8988T (cell line): ENCODE results near the gene NRP2.

ENCODE experiments used
- DNase-seq: peaks from one replicate; pipeline ENCODE4 v3.0.0; 2011

The NRP2 gene

GRCh38 chr2:205687641-205687956 is 5.3 kb downstream of the NRP2 start:
- DNase-seq: no peak

DNA sequence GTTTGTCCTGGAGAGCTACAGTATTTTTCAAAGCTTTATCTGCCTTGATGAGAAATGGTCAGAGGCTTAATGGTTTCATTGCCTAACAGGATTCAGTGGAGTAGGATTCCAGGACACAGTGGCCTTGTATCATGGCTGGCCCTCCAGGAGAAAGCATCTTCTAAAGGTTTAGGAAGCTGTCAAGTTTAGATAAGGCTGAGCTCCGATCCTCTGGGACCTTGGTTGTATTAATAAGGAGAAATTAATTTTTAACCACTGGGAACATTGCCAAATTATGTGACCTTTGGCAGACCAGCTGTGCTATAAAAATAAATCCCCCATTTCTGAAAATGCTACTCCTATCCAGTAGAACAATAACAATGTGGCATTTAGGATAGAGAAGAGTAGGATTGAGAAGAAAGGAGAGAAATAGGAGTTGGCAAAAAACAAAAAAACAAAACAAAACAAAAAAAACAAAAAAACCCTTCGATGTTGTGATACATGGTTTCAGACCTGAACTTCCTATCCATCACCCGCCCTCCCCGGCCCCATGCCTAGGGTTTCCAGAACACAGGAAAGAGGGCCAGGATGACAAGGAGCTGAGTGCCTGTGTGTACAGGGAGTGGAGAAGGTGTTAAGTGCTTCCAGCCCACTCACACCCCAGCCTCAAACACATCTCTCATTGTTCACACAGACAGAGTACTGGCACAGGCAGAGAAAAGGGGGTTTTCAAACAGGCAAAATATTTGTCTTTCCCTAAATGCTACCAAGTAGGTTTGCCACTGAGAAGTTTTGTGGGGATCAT is 6.3 kb downstream of the NRP2 start:
- DNase-seq: no peak

GRCh38 chr2:205689820-205690219 is 7.5 kb downstream of the NRP2 start:
- DNase-seq: no peak

DNA sequence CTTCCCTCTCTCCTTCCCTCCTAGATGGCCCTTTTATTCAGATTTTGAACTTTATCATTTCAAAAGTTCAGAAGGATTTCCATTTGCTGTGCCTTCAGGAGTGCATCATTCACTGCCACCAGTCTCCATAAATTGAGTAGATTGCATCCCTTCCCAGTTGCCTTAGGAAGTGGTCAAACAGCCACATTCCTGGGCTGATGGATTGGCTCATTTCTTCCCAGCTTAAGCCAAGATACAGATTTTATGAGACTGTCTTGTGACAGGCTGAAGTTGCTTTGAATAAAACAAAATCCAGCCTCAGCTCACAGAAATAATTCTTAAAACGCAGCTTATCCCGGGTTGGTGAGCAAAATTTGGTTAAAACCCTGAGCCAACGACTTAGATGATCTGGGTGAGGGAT is 9.8 kb downstream of the NRP2 start:
- no peak for DNase-seq

GRCh38 chr2:205694256-205694655 is 12.0 kb downstream of the NRP2 start:
- DNase-seq: no peak

DNA sequence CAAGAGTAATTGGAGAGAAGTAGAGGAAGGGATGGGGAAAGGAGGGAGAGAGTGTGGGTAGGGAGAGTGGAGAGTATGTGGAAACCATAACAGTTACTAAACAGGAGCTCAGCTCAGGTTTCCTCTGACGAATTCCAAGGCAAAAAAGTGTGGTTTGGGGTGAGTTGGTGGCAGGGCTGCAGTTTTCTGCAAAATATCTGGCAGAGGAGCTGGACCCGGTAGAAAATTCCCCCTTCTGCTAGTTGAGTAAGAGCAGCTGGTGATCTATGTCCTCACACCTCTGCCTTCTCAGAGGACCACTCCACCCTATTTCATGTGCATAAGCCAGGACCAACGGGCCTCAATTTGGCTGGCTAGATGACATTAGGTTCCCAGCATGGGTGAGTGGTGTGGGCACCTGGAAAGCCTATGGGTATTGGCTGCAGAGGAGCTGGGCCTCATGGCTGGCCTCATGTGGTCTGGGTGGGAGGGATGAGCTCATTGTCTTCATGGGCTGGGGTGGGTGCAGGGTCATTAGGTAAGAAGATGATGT is 13.2 kb downstream of the NRP2 start:
- DNase-seq: no peak

DNA sequence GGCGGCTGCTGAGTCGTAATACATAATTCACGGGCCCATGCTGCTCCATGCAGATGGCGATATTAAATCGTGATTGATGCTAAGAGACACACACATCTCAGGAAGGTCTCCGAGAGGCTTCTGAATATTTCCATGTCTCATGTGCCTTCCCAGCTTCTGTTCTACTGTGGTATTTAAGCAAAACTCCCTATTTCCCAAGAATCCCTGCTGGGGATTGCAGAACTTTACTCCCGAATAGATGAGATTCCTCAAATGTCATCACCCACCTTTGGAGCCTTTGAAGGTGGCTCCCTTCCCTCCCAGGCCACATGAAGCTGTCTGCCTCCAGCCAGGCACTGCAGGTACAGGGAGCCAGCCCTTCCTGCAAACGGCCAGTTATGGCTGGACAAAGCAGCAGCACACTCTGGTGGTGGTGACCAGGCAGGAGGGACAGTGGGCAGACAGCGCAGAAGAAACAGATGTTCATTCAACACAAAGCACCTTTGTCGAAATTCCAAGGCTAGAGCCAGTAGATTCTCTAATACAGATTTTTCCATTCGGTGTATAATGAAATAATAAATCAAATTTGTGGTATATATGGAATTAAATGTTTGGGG is 14.1 kb downstream of the NRP2 start:
- DNase-seq: no peak

DNA sequence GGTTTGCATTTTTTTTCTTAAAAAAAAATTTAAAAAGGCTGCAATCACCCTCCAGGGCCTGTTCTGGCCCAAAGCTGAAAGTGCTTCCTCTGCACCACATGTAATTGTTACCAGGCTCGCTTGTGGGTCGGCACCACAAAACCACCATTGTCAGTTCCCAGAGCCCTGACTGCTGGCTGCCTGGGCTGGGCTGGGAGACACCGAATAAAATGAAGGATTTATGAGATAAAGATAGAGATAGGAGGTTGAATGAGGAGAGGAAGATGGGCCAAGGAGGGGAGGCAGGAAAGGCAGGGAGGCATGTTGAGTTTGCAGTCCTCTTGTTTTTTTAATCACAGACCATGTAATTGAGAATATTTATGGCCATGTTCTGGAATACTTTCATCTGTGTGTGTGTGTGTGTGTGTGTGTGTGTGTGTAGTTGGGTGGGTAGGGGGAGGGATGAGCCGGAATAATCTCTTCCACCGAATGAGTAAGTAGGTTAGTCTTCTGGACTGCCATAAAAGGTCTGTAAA is 14.7 kb downstream of the NRP2 start:
- DNase-seq: no peak

- no peak for DNase-seq
Observed at GRCh38 chr2:205698286-205699268, 16.3 kb downstream of the NRP2 start.

DNA sequence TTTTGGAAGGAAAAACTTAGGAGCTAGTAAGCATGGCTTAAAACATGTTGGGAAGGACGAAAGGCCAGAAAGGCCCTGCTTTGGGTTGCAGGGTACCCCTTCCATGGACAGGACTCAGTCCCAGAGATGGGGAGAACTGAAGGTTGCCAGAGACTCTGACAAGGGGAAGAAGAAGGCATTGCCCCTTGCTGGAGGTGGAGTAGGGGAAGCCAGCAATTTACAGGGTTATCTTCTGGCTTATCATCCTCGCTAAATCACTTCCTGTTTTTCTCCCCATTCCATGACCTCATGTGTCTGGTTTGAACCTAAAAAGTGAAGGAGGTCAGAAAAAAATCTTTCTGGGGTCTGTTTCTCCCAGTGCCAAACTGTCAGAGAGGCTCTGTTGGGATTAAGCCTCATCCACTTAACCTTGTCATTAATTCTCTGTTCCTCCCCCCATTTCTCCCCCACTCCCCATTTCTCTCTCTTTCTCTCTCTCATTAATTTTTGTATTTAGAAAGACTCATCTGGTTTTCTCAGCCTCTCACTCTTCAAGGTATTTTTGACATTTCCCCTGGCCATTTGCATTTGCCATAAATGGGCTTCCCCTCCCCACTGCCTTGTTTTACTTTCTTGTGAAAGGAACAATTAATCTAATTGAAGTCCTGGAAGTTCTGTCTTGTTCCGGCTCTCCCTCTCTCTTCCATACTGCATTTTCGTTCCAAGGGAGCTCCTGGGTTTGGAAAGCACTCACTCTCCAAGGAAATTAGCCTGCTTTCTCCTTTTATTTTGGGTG is 17.4 kb downstream of the NRP2 start:
- DNase-seq: no peak

- no peak for DNase-seq
Observed at GRCh38 chr2:205700331-205701132, 18.2 kb downstream of the NRP2 start.

DNA sequence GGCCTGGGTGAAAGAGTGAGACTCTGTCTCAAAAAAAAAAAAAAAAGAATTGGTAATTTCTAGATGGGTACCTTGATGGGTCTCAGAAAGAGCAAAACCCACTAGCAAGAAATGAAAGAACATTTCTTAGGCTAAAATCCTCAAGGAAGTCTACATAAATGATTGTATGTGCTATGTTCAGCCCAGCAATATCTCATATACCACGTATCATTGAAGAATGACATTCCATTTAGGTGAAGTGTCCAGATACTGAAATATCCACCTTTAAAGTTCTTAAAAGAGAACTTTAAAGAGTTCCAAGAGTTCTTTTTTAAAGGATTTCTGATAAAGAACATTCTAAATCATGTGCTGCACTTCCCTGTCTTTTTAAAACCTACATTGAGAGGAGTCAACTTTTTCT is 19.2 kb downstream of the NRP2 start:
- no peak for DNase-seq

DNA sequence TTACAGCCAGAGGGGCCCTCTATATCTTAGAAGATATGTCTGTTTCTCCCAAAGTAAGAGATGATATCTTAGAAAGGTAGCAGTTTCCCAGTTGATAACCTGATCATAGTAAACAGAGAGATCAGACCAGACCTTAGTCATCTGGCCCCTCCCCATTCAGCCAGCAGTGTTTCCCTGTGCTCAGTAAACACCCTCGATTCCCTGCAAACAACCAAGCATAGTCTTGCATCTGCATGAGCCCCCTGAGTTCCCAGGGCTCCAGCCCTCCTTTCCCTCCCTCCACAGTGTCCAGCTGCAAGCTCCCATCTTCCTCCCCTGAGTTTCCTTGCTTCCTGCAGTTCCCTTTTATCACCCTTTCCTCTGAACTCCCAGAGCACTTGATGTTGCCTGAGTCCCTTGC is 20.3 kb downstream of the NRP2 start:
- DNase-seq: no peak

- DNase-seq: no peak
Observed at GRCh38 chr2:205703471-205704126, 21.3 kb downstream of the NRP2 start.

DNA sequence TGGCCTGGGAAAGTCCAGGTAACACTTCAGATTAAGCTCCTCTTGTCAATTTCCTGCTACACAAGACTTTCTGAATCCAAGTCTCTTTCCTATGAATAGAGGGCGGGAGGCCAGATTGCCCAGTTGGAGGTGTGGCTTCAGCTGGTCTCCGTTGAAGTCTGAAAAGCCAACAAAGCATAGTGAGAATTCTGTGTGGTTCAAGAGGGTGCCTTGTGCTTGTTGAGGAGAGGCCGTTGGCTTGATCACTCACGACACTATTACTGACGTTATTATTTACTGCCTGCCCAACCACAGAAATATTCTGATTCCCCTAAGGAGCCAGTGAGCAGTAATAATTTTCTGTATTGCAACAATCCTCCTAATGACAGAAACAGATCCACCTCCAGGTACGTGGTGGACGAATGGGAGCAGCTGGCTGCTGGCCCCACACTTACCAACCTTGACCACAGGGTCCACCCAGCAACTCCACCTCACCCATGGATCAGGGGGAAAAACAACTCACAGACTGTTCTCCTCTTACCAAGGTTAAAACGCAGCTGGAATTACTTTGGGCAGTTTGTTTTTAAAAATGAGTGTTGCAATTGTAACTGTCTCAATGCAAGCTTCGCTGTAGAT is 21.9 kb downstream of the NRP2 start:
- no peak for DNase-seq

- DNase-seq: no peak
Observed at GRCh38 chr2:205705511-205706349, 23.4 kb downstream of the NRP2 start.

GRCh38 chr2:205706769-205707381 is 24.6 kb downstream of the NRP2 start:
- DNase-seq: no peak

DNA sequence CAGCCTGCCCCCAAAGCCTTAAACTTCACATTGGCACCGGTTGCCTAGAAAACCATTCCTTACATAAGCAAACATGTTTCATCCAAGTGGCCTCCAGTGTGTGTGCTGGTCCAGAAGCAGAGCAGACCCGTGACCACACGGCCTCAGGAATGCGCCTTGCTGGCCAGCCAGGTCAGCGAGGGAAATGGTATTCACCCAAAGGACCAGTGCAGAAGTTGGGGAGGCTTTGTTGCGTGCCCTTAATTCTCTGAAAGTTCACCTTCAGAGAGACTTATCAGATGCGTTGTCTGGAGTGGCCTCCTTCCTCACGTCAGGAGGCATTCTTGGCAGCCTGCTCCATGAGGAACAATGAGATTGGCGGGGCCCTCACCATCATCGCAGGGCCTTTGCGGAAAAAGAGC is 25.9 kb downstream of the NRP2 start:
- DNase-seq: no peak

GRCh38 chr2:205709319-205709718 is 27.0 kb downstream of the NRP2 start:
- no peak for DNase-seq
